Activated CD4-positive, CD25-positive, alpha-beta regulatory T cell treated with anti-CD3 and anti-CD28 coated beads, Interleukin-2, amount 50 U/mL, for 72 hours (primary cell): Measurements from ENCODE around the gene SF3A2.

Experiments
- DNase-seq: peaks from one replicate; pipeline ENCODE4 v3.0.0; 2021

SF3A2 gene

GRCh38 chr19:2207991-2208860, 28.4 kb upstream of the SF3A2 start:
- DNase-seq = no peak

DNA sequence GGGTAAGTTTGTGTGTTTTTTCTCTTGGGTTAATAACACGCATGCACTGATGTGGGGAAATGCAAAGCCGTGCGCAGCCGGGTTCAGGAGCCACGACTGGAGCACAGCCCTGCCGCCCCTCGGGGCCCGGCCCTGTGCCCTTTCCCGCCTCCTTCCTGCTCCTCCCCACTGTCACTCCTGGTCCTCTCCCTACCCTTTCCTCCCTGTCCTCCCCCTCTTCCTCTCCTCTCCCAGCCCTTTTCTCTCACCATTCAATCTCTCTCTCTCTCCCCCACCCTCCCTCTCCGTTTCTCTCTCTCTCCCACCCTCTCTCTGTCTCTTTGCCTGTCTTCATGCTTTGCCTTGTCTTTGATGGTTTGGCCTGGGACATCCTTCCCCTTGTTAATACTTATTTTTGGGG, 27.6 kb upstream of the SF3A2 start:
- DNase-seq = no peak

DNA sequence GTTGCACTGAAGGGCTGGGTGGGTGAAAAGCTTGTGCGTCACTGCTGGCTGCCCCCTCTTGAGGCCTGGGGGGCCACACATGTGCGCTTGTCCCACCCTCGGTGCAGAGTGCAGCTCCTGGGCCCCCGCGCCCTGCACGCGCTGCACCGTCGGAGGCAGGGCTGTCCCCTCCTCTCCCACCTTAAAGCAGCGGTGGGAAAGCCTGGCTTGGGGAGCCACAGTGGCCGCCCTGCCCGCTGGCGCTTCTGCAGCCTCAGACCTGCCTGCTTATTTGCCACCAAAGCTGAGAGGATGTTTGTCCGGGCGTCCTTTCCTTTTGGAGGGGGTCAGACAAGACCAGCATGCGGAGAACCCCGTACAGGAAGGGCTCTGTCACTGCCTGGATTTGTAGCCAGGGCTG, 27.2 kb upstream of the SF3A2 start:
- DNase-seq = no peak

GRCh38 chr19:2210206-2210605, 26.4 kb upstream of the SF3A2 start:
- no peak for DNase-seq

DNA sequence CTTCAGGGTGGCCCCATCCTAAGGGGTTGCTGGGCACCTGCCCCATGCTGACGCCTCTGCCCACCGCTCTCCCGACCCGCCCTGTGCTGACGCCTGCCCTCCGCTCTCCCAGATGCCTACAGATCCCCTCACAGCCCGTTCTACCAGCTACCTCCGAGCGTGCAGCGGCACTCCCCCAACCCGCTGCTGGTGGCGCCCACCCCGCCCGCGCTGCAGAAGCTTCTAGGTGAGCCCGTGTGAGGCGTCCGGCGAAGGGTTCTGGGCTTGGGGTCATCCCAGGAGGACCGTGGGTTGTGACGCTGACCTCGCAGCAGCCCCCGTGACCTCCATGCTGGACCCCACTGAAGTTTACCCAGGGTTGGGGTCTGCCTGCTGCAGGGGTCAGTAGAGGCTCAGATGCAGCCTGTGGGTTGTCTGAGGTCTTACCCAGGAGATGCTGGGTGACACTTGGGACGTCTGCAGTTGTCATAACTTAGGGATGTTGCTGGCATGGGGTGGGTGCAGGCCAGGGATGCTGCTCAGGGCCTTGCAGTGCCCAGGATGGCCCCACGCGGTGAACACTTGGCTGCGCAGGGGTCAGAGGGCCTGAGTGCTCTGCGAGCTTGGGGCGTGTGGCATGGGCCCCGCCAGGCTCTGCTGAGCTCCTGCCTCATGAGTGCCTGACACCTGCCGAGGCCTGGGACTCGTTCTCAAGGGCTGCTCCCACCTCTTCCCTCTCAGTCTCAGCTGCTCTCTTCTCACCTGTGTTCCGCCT, 25.5 kb upstream of the SF3A2 start:
- no peak for DNase-seq

GRCh38 chr19:2212861-2213711, 23.5 kb upstream of the SF3A2 start:
- DNase-seq = no peak

- no peak for DNase-seq
These were observed 22.8 kb upstream of the SF3A2 start for GRCh38 chr19:2213799-2214198.

DNA sequence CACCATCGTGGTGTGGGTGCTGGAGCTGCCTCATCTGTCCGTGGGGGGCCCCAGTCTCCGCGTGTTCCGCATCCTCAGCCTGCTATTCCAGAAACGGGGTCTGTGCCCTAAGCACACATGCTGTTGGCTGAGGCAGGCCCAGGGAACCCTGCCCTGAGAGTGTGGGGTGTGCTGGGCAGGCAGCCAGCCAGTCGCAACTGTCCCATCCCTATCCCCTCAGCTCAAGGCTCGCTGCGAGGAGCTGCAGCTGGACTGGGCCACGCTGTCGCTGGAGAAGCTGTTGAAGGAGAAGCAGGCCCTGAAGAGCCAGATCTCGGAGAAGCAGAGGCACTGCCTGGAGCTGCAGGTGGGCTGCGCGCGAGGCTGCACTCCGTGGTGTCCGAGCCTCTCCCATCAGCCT, 22.4 kb upstream of the SF3A2 start:
- DNase-seq = no peak

- no peak for DNase-seq
These were observed 21.3 kb upstream of the SF3A2 start for GRCh38 chr19:2215281-2215751.

- DNase-seq = no peak
These were observed 20.0 kb upstream of the SF3A2 start for GRCh38 chr19:2216361-2217225.

DNA sequence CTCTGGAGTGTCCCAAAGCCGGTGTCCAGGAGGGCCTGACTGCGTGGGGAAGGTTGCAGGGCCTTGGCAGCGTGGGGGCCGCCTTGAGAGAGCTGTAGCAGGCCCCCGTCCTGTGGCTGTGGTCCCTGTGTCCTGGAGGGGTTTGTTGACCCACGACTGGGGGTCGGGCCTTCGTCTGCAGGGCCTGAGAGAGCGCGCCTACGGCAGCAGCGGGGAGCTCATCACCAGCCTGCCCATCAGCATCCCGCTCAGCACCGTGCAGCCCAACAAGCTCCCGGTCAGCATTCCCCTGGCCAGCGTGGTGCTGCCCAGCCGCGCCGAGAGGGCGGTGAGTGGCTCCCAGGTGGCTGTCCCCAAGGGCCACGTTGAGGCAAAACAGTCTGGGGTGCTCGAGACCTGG, 19.0 kb upstream of the SF3A2 start:
- DNase-seq = no peak

GRCh38 chr19:2219726-2220125, 16.9 kb upstream of the SF3A2 start:
- DNase-seq = no peak

DNA sequence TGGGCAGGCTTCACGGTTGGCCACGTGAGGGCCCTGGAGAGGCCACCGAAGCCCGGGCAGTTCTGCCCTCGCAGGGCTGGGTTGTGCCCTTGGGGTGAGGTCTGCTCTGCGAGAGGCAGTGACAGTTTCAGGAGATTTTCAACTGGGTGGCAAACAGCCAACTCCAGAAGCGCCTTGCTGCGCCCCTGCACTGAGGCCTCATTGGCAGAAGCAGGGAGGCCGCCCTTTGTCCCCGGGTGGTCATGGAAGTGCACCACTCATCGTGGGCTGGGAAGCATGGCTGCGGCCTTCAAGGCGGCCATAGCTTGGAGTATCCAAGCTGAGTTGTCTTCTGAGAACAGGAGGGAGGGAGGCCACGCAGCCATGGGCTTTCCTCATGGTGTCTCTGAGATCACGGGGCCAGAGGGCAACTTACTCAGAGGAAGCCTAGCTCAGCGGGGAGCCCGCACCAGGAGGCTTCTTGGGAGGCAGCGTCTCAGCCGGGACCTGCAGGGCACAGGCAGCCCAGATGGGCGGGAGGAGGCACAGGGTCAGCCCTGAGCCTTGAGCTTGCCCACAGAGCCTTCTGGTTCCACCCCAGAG, 15.3 kb upstream of the SF3A2 start:
- no peak for DNase-seq

- DNase-seq = no peak
These were observed 14.7 kb upstream of the SF3A2 start for GRCh38 chr19:2221918-2222317.

DNA sequence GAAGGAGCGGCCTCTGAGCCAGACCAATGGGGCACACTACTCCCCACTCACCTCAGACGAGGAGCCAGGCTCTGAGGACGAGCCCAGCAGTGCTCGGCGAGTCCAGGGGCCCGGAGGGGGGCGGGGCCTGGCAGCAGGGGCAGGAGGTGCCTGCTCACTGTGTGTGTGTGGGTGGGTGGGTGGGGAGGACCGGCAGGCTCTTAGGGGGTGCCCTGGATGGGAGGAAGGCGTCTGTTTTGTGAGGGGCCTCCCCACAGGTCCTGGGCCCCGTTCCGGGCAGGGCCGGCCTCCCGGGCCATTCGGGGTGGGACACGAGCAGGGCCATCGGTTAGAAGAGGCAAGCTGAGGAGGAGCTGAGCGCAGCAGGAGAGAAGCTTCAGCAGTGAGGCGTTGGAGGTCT, 13.2 kb upstream of the SF3A2 start:
- DNase-seq = no peak

GRCh38 chr19:2223959-2224358, 12.7 kb upstream of the SF3A2 start:
- no peak for DNase-seq

DNA sequence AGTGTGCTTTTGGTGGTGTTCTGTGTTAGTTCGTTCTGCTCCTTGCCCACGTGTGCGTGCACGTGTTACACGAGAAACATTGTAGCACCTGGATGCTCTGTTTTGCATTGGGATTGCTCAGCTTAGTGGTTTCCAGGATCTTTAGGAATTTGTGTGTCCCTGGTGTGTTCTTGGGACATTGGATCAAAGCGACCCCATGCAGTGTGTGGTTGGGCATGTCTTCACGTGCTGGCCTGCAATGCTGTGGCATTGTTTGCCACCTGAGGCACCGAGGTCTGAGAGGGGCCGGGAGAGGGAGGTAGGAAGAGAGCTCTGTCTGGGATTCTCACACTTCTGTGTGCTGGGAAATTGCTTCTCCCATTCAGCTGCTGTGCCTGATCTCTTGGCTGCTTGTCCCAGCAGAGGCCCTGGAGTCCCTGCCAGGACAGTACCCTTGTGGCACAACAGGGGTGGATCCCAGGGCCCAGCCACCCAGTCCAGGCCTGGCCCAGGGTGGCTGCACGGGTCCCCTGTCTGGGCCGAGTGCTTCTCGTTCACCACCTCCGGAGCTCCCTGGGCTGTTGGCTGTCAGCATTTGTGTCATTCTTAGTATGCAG, 11.8 kb upstream of the SF3A2 start:
- DNase-seq = no peak

GRCh38 chr19:2225415-2226050, 11.1 kb upstream of the SF3A2 start:
- no peak for DNase-seq

DNA sequence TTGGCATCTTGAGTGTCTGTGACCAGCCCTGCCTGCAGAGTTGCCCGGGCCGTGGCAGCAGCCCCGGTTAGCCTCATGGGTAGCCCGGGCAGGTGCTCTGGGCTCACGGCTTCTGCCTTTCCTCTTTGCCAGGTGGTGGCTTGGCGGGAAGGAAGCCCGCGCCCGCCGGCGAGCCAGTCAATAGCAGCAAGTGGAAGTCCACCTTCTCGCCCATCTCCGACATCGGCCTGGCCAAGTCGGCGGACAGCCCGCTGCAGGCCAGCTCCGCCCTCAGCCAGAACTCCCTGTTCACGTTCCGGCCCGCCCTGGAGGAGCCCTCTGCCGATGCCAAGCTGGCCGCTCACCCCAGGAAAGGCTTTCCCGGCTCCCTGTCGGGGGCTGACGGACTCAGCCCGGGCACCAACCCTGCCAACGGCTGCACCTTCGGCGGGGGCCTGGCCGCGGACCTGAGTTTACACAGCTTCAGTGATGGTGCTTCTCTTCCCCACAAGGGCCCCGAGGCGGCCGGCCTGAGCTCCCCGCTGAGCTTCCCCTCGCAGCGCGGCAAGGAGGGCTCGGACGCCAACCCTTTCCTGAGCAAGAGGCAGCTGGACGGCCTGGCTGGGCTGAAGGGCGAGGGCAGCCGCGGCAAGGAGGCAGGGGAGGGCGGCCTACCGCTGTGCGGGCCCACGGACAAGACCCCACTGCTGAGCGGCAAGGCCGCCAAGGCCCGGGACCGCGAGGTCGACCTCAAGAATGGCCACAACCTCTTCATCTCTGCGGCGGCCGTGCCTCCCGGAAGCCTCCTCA, 10.4 kb upstream of the SF3A2 start:
- no peak for DNase-seq

- no peak for DNase-seq
These were observed 9.7 kb upstream of the SF3A2 start for GRCh38 chr19:2226840-2227360.
